Left lung (tissue), 10 donors: ENCODE measurements around the gene ANKRD33B. TPM values are rescaled to one million over a fixed set of nuclear protein-coding genes. Genes with fewer than 3 reads are reported as not detected.

Experiments used
- ATAC-seq: fragments of 200-7000 bp; cut with Tn5 transposase; one replicate; pipeline ENCODE4 v1.9.1; 2020; ENCODE audit warnings: moderate library complexity
- DNase-seq, 4 donors: peaks; one replicate each; pipeline ENCODE4 v3.0.0-alpha.2; 2013 to 2020
- H3K27ac ChIP-seq, 2 donors: fragments of 200-600 bp; sonication (generic) in 1 of 2; one replicate each; pipeline versions ENCODE4 v1.5.0 to v1.8.0; 2020 to 2021
- H3K27me3 ChIP-seq, 2 donors: fragments of 200-600 bp; sonication (generic) in 1 of 2; one replicate each; pipeline versions ENCODE4 v1.5.0 to v1.8.0; 2020 to 2021
- H3K36me3 ChIP-seq, 2 donors: fragments of 200-600 bp; sonication (generic) in 1 of 2; one replicate each; pipeline versions ENCODE4 v1.5.0 to v1.8.0; 2020 to 2021
- H3K4me1 ChIP-seq, 2 donors: fragments of 200-600 bp; one replicate each; pipeline ENCODE4 v1.8.0; 2021
- H3K4me3 ChIP-seq, 2 donors: fragments of 200-600 bp; sonication (generic) in 1 of 2; one replicate each; pipeline versions ENCODE4 v1.5.0 to v1.8.0; 2020 to 2021; ENCODE audit warnings: mild to moderate bottlenecking in 1 of 2
- H3K9me3 ChIP-seq, 2 donors: fragments of 200-600 bp; sonication (generic) in 1 of 2; one replicate each; pipeline versions ENCODE4 v1.5.0 to v1.8.0; 2020 to 2021
- CTCF ChIP-seq, 2 donors: fragments of 200-600 bp; sonication (generic) in 1 of 2; IDR thresholded peaks; one replicate each; pipeline versions ENCODE4 v1.5.0 to v1.8.0; 2021; ENCODE audit warnings: antibody characterized with exemption in 2 of 2
- intact Hi-C, 2 donors: fragments of 100-400 bp; cut with DNase I; formaldehyde crosslinking; loops; one replicate each; pipeline versions ENCODE4 v1.11.2 to v1.14.2; 2022
- polyA plus RNA-seq, 6 donors: library from polyadenylated mRNA; unstranded; fragments of 120-200 nt; gene quantifications; one replicate each; pipeline ENCODE4 v1.2.1, GENCODE V29; 2013; ENCODE audit not compliant: insufficient read length in 6 of 6
- total RNA-seq, 2 donors: library from RNA; stranded (reverse); fragmentation: NEBNext Ultra II Directional; extraction: Animal tissue kit (Norgen Biotek cat#: 25700); gene quantifications; one replicate each; pipeline ENCODE4 v1.2.1, GENCODE V29; 2021
- donor health status: DM: no; HTN: yes; CAD: no.
- donor health status: DM: no; HTN: no; CAD: no.

The ANKRD33B gene
- total and polyA plus RNA-seq, 8 donors, result 0.53 to 6.3 (median 0.69) TPM

GRCh38 chr5:10666531-10667299 lies 102.8 kb downstream of the ANKRD33B start:
- Histone ChIP-seq H3K4me3 (no peak overlapping the region), H3K27ac (no peak overlapping the region), H3K36me3 (no peaks in the 10 kb centered on the region), H3K4me1 (peaks cover 0 to 7% of the 10 kb centered on the region in 2 donors), H3K9me3 (no peaks in the 10 kb centered on the region), H3K27me3 (no peaks in the 10 kb centered on the region)
- DNase-seq, result no peak
- ATAC-seq, result no peak
- TF ChIP-seq CTCF (IDR thresholded peaks at IDR 0.05), result no peak
- intact Hi-C loops, result no loop called here

- TF ChIP-seq CTCF (IDR thresholded peaks at IDR 0.05), result no peak
- H3K9me3 ChIP-seq, result no peaks in the 10 kb centered on the region
- ATAC-seq (no peak), DNase-seq (no peak)
- intact Hi-C loops, result no loop called here
- H3K4me3 ChIP-seq, result no peak overlapping the region
- H3K36me3 ChIP-seq, result no peaks in the 10 kb centered on the region
- H3K27ac ChIP-seq, result no peak overlapping the region
- H3K27me3 ChIP-seq, result no peaks in the 10 kb centered on the region
- H3K4me1 ChIP-seq, result peaks cover 0 to 7% of the 10 kb centered on the region in 2 donors
These were observed 103.7 kb downstream of the ANKRD33B start for GRCh38 chr5:10667431-10668057.

- no peak for ATAC-seq
- Histone ChIP-seq H3K4me3 (no peak overlapping the region), H3K27ac (no peak overlapping the region), H3K9me3 (no peaks in the 10 kb centered on the region), H3K36me3 (no peaks in the 10 kb centered on the region), H3K4me1 (peaks cover 0 to 7% of the 10 kb centered on the region in 2 donors), H3K27me3 (no peaks in the 10 kb centered on the region)
- TF ChIP-seq CTCF (IDR thresholded peaks at IDR 0.05), result no peak
- intact Hi-C loops, result no loop called here
- DNase-seq, result no peak
These were observed 104.8 kb downstream of the ANKRD33B start for GRCh38 chr5:10668697-10669096.

- Histone ChIP-seq H3K27ac (no peak overlapping the region), H3K9me3 (no peaks in the 10 kb centered on the region), H3K4me3 (no peak overlapping the region), H3K36me3 (no peaks in the 10 kb centered on the region), H3K4me1 (peaks cover 0 to 7% of the 10 kb centered on the region in 2 donors), H3K27me3 (no peaks in the 10 kb centered on the region)
- ATAC-seq, result no peak
- intact Hi-C loops, result no loop called here
- no peak for TF ChIP-seq CTCF (IDR thresholded peaks at IDR 0.05)
- DNase-seq, result no peak
These were observed 106.1 kb downstream of the ANKRD33B start for GRCh38 chr5:10669983-10670382.
